NCI-H2081 treated with DMSO at 0.1 percent for 48 hours (cell line): Measurements from ENCODE around the gene IGF1R.
A peak's percentile ranks its signal among the peaks of the same experiment; 100 is the strongest.
"Not testable (repeated sequence)": the region's sequence is repeated elsewhere in the genome, so short reads cannot be mapped to it uniquely, and the experiment has no call there.

Experiments
- DNase-seq: peaks from one replicate; lab custom pipeline; 2025; lab: John Stamatoyannopoulos, UW

Gene IGF1R

DNA sequence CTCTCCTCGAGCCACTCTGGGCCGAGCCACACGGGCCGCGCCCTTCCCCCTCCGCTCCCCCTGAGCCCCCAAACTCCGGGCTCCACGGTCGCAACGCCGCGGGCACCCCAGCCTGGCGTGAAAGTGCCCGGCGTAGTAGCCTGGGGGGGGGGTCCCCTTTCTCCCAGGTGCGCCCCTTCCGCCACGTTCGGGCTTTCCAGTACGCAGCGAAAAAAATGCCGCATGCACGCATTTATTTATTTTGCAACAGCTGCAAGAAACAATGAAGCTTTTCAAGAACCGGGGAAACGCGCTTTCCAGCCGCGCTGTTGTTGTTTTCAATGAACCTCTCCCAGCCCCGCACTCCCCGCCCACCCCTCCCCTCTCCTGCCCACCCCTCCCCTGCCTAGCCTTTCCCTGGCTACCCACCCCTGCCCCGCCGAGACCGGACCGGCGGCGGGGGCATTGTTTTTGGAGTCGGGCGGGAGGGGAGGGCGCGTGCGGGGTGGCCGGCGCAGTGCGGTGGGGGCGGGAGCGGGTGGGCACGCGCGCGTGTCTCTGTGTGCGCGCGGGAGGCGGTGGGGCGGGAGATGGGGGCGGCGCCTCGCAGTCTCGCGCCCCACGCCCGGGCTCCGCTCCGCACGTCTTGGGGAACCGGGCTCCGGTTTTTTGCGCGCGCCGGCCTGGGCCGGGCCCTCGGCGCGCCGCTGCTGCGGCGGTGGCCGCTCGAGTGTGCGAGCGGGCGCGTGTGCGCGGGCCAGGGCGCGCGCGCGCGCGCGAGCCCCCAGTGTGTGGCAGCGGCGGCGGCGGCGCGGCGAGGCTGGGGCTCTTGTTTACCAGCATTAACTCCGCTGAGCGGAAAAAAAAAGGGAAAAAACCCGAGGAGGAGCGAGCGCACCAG lies at the start of gene IGF1R:
IGF1R (plus strand) TSS at position 766 of the 880 bp plus-strand sequence. CDS start 1,043 bp downstream, outside the sequence.
- DNase-seq = peak; percentile 48

DNA sequence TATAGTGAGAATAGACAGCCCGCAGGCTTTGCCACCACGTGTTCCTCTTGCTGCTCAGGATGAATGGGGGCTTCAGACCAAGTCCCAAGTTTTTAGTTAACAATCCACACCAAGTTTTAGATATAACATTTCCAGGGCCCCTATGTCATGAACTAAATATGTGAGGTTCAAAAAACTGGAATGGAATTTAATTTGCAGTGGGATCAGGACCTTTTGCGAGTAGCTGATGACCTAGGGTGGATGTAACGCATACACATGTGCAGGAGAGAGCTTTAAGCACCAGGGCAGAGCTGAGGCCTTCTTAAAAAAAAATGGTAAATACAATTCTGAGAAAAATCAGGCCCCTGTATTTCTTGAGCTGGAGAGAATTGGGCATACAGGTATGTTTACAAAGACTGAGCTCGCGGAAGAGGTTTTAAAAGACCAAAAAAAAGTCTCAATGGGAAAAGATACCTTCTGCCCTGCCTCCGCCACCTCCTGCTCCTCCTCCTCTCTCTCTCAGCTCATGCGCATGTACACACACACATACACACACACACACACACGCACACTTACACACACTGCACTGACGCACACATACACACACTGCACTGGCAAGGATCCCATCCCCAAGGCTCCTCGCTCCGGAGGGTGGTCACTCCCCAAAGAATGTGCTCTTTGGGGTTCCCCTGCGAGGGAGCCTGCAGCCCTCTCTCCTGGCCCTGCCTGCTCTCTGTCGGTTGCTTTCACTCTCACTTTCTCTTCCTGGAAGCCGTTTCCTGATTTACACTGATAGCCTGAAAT lies 48.2 kb upstream of the IGF1R start:
- DNase-seq = no peak

DNA sequence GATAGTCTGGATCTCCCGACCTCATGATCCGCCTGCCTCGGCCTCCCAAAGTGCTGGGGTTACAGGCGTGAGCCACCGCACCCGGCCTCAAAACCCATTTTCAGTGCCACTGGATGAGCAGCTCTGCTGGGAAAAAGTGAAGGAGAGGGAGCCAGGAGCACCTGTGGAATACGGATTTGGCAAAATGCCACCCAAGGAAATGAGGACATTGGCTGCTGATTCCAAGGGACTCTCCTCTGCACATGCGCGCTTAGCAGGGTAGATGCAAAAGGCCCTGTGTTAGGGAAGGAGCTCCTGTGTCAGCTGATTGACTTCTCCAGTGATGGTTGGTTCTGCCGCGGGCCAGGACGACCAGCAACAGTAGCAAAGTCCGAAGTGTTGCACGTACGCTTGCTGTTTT lies 43.4 kb upstream of the IGF1R start:
- DNase-seq = no peak

DNA sequence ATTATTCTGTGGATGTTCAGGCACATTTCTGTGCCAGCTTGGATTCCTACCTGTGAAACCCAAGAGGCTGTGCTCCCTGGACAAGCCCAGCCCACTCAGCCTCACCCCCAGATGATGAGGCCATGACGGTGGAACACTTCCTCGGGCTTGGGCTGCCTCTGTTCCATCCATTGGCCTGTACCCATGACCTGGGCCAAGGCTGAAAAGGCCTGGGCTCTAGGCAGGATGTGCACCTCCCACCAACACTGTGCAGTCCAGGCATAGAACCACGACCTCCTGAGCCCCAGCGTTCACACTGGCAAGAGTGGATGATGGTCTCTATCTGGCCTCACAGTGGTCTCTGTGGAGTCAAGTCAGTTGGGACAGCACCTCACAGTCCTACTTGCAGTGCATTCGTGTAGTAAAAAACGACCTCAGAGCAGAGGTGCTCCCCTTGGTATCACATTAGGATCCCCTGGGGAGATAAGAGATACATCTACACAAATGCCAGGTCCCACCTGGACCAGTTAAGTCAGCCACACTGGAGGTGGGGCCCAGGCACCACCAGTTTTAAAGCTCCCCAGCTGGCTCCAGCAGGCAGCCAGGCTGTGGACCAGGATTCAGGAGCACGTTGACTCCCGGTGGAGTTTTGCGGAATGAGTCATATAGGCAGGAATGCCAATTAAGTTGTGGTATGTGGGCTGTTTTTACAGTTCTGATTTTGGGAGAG lies 39.0 kb upstream of the IGF1R start:
- DNase-seq = no peak

DNA sequence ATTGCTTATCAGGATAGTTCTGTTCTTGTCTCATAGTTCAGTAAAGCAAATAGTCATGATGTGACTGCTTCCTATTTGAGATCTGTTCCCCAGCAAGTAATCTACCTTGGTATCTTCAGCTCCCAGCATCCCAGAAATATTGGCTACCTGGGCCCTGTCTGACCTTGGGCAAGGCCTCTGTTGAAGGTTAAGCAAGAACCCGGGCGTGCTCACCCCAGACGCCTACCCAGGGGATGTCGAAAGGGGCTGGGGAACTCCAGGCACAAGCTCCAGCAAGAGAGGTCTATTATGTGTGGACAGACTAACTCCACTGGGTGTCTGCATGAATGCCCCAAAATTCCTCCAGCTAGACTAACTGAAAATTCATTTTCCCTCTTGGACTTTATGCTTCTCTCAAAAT lies 37.3 kb upstream of the IGF1R start:
- DNase-seq = no peak

DNA sequence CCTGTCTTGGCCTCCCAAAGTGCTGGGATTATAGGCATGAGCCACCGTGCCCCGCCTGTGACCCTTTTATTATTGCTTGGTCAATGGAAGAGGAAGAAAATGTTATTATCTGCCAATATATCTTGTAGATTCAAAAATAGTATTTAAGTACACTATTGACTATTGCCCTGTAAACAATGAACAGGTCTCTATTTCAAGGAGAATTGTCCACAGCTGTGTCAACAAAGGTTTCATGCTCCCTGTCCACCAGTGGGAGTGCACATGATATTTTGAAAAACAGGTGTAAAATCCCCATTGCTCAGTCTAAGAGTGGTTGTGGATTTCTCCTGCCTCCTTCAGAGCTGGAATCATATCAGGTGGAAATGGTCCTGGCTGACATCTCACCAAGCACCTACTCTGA lies 36.5 kb upstream of the IGF1R start:
- DNase-seq = no peak

DNA sequence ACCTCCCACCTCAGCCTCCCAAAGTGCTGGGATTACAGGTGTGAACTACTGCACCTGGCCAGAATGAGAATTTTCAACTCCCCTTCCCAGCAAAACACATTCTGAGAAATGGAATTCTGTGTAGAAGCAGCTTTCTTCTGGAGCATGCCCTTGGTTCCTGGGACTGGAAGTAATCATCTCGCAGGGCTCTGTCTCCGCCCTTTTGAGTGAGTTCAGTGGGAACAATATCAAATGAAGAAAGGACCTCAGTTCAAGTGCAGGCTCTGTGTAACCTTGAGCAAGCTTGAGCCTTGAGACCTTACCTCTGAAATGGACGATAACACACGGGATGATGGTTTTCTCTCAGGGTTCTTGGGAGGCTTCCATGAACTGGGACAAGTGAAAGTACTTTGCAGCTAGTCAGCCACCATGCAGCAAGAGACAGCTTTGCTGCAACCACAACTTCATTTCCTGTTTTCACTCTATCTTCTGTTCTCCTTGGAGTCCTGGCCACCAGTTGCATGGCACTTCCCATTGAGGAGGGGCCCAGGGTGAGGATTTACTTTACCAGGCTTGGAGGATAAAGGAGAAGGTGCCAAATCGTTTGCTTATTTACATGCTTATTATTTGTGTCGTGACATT lies 35.7 kb upstream of the IGF1R start:
- DNase-seq = no peak

DNA sequence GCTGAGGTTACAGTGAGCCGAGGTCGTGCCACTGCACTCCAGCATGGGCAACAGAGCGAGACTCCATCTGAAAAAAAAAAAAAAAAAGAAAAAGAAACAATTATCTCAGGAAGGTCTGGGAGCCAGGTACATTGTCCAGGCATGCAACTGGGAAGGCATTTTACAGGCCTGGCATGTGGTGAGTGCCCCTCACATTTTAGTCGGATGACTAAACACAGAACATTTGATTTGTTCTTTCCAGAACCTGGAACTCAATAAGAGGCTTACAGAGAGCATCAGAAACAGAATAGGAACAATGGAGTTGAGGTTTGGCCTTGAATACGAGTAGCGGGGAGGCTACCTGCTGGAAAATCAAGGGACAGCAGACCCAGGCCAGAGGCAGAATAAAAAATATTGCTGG lies 33.7 kb upstream of the IGF1R start:
- no peak for DNase-seq

DNA sequence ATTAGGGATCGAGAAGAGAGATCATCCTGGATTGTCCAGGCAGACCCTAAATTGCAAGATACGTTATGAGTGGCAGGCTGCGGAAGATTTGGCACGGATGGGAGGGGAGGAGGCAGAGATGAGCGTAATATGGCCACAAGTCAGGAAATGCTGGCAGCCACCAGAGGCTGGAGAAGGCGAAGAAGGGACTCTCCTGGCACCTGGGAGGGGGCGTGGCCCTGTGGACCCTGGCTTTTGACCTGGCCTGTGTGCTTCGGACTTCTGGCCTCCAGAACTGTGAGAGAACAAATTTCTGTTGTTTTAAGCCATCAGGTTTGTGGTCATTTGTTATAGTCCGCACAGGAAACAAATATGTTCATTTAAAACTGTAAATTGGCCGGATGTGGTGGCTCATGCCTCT lies 31.9 kb upstream of the IGF1R start:
- no peak for DNase-seq

DNA sequence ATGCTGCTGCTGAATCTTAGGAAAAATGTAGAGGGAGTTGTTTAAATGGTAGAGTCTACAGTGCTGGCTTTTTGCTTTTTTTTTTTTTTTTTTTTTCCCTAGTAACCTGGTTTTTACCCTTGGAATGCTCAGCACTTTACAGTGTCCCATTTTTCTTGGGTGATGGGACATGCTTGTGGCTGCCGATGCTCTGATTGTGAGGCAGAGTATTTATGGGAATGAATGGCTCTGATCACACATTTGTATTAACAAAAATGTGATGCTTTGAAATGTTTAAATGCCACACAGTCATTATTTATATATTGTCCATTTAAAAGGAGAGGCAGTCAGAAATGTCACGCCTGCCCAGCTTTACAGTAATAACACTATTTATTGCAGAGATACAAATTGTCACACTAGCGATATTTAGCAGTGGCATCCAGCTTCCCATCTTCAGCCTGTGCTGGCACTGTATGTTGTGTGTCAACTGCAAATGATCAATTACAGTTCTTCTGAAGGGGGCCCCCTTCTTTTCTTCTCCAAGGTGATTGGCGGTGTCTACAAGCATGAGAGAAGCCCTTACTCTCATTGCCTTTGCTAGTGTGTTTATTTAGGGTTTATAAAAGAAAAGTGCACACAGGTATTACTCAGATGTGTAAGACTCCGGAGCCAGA lies 30.9 kb upstream of the IGF1R start:
- no peak for DNase-seq

DNA sequence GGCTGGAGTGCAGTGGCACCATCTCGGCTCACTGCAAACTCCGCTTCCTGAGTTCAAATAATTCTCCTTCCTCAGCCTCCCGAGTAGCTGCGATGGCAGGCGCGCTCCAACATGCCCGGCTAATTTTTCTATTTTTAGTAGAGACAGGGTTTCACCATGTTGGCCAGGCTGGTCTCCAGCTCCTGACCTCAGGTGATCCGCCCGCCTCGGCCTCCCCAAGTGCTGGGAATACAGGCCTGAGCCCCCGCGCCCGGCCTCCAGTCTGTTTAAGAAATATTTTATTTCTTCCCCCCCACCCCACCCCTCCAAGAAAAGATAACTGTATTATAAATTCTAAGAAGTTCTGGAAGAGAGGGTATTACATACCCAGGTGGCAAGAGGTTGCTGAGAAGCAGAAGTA lies 29.8 kb upstream of the IGF1R start:
- DNase-seq = not testable (repeated sequence)

DNA sequence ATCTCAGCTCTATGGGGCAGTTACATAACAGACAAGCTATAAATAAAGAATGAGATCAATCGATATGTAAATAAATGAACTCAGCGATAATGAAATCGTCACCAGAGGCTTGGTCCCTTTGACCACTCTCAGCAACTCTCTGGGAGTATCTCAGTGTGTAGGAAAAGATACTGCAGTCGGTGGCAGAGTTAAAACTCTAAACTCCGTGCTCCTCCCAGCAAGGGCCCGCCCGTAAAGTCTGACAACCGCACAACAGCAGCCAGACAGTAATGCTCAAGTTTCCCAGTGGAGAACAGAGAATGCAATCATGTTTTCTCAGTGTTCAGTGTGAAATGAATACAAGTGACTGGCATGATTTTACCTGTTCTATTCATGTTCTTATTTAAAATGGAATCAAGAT lies 28.3 kb upstream of the IGF1R start:
- no peak for DNase-seq

DNA sequence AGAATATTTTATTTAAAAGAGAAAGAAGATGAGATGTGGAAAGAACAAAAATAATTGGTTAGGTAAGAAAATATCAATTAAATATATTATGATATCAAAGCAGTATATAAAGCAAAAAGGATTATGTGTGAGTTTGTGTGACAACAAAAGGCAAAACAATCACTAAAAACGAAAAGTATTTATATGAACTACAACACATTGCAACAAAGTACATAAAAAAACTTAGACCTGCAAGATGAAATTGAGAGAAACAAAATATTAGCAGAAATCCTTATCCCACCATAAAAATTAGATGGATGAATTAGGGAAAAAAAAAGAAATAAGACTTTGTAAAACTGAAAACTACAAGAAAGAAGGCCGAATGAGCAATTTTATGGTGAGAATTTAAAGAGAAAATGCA lies 27.3 kb upstream of the IGF1R start:
- DNase-seq = no peak

DNA sequence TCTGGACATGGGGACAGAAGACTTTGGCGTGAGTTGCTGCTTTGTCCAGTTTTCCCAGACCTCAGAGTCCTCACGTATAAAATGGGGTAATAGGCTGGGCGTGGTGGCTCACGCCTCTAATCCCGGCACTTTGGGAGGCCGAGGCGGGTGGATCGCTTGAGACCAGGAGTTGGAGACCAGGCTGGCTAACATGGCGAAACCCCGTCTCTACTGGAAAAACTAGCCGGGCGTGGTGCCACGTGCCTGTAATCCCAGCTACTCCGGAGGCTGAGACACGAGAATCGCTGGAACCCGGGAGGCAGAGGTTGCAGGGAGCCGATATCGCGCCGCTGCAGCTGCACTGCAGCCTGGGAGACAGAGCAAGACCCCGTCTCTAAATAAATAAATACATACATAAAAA lies 22.7 kb upstream of the IGF1R start:
- DNase-seq = no peak

DNA sequence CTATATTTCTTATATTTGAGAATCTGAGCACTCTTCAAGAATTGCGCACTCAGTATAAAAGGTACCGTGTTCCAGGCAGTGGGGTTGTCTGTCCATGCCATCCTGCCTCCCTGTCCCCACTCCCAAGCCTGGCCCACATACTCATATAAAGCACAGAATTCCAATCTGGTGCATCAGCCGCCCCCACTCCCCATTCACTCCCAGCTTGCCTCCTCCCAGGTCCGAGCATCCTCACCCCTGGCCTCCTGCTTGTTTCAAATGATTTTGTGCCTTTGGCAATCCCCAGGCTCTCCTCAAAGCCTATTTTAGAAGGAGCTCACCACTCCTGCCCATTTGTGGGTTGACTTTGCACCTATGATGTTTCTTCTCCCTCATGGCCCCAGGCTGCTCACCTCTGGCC lies 22.2 kb upstream of the IGF1R start:
- DNase-seq = no peak

DNA sequence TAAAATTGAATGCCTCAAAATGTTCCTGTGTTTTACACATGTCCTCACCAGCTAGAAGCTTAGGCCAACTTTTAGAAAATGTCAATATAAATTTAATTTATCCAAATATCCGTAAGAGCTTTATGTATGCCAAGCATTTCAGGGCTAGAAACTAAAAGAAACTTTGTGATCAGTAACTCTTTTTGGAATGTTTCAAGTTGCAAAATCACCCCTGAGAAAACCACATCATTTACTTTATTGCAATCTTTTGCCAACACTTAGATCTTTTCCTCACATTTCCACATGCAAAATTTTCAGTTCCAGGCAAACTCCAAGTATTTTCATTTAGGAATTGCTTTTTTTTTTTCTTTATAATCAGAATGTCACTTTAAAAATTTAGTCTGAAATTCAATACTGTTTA lies 20.1 kb upstream of the IGF1R start:
- DNase-seq = no peak

DNA sequence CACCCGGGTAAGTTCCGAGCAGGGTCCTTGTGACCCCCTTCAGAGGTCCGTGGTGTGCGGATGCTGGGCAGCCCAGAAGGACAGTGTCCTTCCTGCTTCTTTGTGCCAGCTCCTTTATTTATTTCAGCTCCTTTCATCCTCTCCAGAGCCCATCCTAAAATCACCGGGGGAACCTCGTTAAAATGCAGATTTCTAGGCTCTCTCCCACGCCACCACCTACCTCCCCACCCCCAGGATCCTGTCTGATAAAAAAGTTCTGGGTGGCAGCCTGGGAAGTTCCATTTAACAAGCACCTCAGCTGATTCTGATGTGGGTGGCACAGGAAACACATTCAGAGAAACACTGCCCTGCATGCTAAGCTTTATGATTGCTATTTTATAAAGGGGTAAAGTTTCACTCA lies 12.5 kb upstream of the IGF1R start:
- DNase-seq = no peak

DNA sequence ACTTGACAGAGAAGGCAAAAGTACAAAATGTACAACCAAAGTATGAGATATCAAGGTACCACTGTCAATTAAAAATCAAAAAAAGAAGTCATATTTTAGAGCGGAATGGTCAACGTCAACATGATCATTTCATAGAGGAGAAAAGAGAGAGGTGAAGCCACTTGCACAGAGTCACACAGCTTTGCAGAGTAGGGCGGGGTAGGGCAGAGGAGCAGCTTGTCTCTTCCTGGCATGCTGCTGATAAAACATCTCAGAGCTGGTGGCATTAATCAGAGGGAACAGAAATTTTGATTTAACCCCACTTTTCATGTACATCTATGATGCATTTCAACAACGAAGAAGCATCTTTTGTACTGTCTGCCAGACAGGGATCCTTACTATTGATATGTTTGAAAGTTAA lies 5.2 kb upstream of the IGF1R start:
- DNase-seq = no peak

DNA sequence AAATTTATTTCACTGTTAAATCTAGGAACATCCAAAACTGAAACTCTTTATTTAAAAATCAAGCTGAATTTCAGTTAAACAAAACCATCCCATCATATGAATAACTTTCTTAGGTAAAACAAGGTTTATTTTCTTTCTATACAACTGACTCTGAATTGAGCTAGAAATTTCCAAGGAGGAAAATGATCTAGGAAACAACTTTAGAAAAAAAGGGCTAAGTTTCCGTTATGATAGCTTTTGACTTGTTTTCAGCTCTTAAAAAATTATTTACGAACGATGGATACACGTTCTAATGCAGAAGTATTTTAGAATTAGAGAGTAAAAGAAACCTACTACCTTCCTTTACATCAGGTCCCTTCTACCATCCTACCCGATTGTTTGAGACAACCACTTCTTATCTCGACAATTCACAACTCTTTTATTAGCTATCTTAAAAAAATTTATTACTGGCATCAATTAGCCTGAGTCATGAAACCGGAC lies 1.8 kb upstream of the IGF1R start:
- no peak for DNase-seq

DNA sequence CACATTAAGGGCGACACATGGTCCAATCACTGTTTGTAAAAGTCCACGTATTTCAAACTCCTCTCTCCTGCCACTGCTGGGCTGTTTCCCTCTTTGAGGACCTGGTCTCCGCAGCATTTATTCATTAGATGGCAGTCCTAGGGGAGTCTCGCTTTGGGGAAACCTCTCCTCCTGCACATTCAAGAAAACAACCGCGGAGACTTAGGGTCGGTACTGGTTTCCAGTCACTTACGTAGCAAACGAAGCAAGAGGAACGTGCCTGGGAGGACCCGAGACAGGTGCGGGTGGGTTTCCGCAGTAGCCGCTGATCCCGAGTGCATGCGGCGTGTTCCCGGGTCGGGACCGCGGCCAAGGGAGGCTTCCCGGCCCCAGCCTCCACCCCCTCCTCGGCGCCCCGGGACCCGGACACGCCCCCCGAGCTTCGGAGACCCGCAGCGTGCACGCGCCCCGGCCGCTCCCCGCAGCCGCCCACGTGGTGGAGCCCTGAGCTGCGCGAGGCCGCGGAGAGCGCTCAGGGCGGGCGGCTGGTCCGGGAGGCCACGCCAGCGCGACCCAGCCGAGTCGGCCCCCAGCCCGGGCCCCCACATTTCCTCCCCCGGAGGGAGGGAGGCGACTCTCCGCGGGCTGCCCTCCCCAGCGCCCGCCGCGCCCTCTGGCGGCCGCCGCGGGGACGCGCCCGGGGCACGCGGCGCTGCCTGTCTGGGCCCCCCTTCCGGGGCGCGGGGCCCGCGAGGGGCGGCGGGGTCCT lies 1.1 kb upstream of the IGF1R start:
- no peak for DNase-seq
